GM18868 (cell line): ENCODE results near the gene TMEM60.

ENCODE experiments used
- ATAC-seq: cut with Tn5 transposase; IDR thresholded peaks from one replicate; pipeline ENCODE4 v1.9.1; 2021; ENCODE audit warnings: mild to moderate bottlenecking, moderate library complexity; ENCODE audit not compliant: unreplicated experiment

TMEM60 gene

DNA sequence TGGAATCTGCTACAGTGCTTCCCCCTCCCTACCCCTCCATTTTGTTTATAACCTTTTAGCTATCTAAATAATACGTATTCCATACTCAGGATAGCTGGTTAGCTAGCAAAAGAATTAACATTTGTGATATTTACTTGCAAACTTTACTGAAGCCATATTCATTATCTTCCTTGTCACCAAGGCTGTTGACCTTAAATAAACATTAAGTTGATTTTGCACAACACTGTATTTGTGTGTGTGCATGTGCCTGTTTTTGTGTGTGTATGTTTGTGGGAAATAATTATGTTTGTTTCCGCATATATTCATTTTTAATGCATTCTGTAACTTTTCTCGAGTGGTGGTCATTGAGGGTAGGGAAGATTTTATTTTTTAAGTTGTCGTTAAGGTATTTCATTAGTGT lies 15.9 kb downstream of the TMEM60 start:
- ATAC-seq: no peak

GRCh38 chr7:77778535-77778934 lies 19.7 kb downstream of the TMEM60 start:
- no peak for ATAC-seq

- ATAC-seq: no peak
Observed at GRCh38 chr7:77771901-77772300, 26.3 kb downstream of the TMEM60 start.

DNA sequence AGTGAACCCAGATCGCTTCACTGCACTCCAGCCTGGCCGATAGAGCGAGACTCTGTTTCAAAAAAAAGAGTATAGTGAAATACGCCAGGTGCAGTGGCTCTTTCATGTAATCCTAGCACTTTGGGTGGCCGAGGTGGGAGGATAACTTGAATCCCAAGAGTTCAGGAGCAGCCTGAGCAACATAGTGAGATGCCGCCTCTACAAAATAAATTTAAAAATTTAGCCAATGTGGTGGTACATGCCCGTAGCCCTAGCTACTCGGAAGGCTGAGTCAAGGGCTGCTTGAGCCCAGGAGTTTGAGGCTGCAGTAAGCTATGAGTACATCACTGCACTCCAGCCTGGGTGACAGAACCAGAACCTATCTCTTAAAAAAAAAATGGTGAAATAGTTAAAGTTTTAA lies 27.9 kb downstream of the TMEM60 start:
- no peak for ATAC-seq

DNA sequence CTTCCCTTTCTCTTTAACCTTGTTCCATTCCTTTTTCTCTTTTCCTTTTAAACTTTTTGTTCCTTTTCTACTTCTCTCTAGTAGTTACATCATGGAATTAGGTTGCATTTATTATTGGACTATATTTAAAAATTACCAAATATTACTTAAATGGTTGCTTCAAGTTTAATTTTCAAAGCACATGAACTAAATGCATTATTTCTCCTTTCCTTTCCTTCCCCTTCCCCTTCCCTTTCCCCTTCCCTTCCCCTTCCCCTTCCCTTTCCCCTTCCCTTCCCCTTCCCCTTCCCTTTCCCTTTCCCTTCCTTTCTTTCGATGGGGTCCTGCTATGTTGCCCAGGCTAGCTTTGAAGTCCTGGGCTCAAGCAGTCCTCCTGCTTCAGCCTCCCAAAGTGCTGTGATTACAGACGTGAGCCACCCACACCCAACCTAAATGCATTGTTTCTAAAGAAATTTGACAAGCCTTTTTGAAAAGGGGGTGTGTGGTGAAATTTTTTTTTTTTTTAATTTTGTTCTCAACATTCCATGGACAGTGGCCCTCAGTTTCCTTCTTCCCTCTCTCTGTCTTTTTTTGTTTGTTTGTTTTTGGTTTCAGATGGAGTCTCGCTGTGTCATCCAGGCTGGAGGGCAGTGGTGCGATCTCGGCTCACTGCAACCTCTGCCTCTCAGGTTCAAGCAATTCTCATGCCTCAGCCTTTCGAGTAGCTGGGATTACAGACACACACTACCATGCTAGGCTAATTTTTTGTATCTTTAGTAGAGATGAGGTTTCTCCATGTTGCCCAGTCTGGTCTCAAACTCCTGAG lies 31.2 kb downstream of the TMEM60 start:
- no peak for ATAC-seq

GRCh38 chr7:77765906-77766800 lies 32.1 kb downstream of the TMEM60 start:
- no peak for ATAC-seq

DNA sequence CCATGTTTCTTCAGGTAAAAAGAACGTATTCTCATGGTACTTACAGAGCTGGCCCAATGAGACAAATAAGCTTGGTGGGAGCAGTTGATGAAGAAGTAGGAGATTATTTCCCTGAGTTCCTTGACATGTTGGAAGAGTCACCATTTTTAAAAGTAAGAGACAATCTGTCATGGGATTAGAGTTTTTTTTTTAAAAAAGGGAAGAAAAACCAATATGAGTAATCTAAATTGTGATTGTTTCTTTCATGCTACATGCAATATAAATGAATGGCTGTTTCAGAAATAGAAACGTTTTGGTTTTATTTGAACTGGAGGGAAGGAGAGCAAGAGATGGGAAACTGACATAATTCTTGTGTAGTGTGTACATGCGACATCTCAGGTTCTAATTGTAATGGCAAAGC lies 32.8 kb downstream of the TMEM60 start:
- no peak for ATAC-seq

GRCh38 chr7:77760809-77761453 lies 37.3 kb downstream of the TMEM60 start:
- ATAC-seq: peak; percentile 38

GRCh38 chr7:77759294-77759889 lies 38.8 kb downstream of the TMEM60 start:
- ATAC-seq: no peak

DNA sequence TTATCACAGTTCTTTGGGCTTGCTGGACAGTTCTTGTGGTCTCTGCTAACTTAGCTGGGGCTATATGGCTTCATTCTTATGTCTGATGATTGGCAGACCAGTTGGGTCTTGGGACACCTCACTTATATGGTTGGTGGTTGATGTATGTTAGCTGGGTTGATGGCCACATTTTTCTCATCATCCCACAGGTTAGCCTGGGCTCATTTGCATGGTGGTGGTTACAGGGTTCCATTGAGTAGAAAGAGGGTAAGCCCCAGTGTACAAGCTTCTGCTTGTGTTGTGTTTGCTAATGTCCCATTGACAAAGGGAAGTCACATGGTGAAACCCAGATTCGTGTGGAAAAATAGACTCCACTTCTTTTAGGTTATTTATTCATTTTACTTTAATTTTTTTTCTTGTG lies 40.6 kb downstream of the TMEM60 start:
- ATAC-seq: peak; percentile 86

DNA sequence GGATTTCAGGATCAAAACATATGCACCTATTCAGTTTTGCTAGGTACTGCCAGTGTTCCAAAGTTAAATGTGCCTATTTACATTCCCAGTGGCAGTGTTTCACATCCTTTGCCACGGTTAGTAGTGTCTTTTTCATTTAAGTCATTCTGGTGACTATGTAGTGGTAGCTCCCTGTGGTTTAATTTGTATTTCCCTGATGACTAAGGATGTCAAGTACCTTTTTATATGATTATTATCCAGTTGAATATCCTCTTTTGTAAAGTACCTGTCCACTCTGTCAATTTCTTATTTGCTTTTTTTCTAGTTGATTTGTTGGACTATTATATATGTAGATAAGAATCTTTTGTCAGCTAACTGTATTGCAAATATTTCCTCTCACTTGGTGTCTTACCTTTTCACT lies 45.1 kb downstream of the TMEM60 start:
- no peak for ATAC-seq

- ATAC-seq: peak; percentile 95
Observed at GRCh38 chr7:77752016-77752415, 46.2 kb downstream of the TMEM60 start.

DNA sequence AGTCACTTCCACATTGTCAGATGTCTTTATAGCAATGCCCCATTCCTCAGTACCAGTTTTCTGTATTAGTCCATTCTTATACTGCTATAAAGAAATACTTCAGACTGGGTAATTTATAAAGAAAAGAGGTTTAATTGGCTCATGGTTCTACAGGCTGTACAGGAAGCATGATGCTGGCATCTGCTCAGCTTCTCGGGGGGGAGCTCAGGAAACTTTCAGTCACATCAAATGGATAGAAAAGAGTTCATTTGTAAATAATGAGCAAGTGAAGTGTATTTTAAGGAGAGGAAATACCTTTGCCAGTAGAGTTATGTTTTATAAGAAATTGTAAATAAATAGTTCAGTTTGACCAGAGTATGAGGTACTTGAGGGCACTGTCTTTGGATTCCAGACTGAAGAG lies 50.5 kb downstream of the TMEM60 start:
- no peak for ATAC-seq

DNA sequence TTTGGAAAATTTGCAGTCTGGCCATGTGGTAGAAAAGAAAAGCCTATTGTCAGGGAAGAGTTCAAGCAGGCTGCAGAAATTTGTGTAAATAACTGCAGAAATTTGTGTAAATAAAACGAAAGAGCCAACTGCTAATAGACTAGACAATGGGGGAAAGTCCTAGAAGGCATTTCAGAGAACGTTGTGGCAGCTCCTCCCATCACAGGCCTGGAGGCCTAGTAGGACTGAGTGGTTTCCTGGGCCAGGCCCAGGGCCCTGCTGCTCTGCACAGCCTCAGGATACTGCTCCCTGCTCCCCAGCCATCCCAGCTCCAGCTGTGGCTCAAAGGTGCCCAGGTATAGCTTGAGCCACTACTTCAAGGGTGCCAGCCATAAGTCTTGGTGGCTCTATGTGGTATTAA lies 51.1 kb downstream of the TMEM60 start:
- no peak for ATAC-seq

GRCh38 chr7:77746824-77747165 lies 51.4 kb downstream of the TMEM60 start:
- ATAC-seq: no peak

DNA sequence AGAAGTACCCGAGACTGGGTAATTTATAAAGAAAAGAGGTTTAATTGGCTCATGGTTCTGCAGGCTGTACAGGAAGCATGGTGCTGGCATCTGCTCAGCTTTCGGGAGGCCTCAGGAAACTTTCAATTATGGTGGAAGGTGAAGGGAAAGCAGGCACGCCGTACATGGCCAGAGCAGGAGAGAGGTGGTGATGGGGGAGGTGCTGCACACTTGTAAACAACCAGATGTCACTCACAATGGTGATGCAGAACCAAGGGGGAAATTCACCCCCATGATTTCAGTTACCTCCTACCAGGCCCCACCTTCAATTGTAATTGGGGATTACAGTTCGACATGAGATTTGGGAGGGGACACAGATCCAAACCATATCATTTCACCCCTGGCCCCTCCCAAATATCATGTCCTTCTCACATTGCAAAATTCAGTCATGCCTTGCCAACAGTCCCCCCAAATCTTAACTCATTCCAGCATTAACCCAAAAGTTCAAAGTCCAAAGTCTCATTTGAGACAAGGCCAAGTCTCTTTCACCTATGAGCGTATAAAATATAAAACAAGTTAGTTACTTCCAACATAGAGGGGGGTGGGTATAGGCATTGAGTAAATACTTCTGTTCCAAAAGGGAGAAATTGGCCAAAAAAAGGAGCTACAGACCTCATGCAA lies 51.9 kb downstream of the TMEM60 start:
- no peak for ATAC-seq

GRCh38 chr7:77745746-77746145 lies 52.5 kb downstream of the TMEM60 start:
- ATAC-seq: no peak
